RWPE2 (cell line): ENCODE measurements around the gene PAXX.

Experiments
- ATAC-seq: fragments of 200-7000 bp; cut with Tn5 transposase; 3 replicates; pipeline ENCODE4 v1.9.1; 2021; ENCODE audit warnings: low read depth
- DNase-seq: peaks from one replicate; pipeline ENCODE4 v3.0.0-alpha.2; 2020; ENCODE audit warnings: low spot score
- H3K27ac ChIP-seq: fragments of 450-650 bp; 2 replicates; pipeline ENCODE4 v1.5.1; 2017; ENCODE audit warnings: mild to moderate bottlenecking; ENCODE audit not compliant: poor library complexity, severe bottlenecking
- H3K27me3 ChIP-seq: fragments of 250-450 bp; sonication (Bioruptor Pico); 2 replicates; pipeline ENCODE4 v1.5.1; 2021; ENCODE audit warnings: mild to moderate bottlenecking, moderate library complexity; ENCODE audit not compliant: insufficient read depth, poor library complexity, severe bottlenecking
- H3K36me3 ChIP-seq: fragments of 250-450 bp; sonication (Bioruptor Pico); 2 replicates; pipeline ENCODE4 v1.5.1; 2020; ENCODE audit warnings: low read depth, mild to moderate bottlenecking, moderate library complexity
- H3K4me1 ChIP-seq: fragments of 250-450 bp; sonication (Bioruptor Pico); 2 replicates; pipeline ENCODE4 v1.5.1; 2021; ENCODE audit warnings: mild to moderate bottlenecking, moderate library complexity; ENCODE audit not compliant: insufficient read depth, poor library complexity, severe bottlenecking
- H3K4me3 ChIP-seq: fragments of 250-450 bp; sonication (Bioruptor Pico); 2 replicates; pipeline ENCODE4 v1.5.1; 2021; ENCODE audit warnings: mild to moderate bottlenecking, moderate library complexity; ENCODE audit not compliant: severe bottlenecking
- H3K9me3 ChIP-seq: fragments of 250-450 bp; sonication (Bioruptor Pico); 2 replicates; pipeline ENCODE4 v1.5.1; 2021; ENCODE audit warnings: mild to moderate bottlenecking, moderate library complexity; ENCODE audit not compliant: severe bottlenecking
- TF ChIP-seq, protein P1 (sequence below): fragments of 450-650 bp; IDR thresholded peaks from one replicate; pipeline ENCODE4 v1.5.1; 2017; ENCODE audit warnings: mild to moderate bottlenecking, moderate library complexity; ENCODE audit not compliant: poor library complexity, severe bottlenecking

Gene PAXX

DNA sequence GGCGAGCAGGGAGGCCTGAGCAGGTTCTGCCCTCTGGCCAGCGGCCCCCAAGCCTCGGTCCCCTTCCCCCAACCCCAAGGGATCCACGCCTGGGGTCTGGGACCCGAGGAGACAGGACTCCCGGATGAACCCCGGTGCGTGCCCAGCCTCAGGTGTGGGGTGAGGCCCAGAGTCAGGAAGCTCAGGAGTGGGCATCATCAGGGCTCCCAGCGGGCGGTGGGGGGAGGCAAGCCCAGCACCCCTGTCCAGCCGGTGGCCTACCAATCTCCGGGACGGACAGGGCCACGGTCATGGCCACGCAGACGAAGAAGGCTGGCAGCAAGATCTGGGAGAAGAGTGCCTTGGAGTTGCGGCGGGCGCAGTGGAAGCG is 21.3 kb downstream of the PAXX start:
- TF ChIP-seq, protein P1, sequence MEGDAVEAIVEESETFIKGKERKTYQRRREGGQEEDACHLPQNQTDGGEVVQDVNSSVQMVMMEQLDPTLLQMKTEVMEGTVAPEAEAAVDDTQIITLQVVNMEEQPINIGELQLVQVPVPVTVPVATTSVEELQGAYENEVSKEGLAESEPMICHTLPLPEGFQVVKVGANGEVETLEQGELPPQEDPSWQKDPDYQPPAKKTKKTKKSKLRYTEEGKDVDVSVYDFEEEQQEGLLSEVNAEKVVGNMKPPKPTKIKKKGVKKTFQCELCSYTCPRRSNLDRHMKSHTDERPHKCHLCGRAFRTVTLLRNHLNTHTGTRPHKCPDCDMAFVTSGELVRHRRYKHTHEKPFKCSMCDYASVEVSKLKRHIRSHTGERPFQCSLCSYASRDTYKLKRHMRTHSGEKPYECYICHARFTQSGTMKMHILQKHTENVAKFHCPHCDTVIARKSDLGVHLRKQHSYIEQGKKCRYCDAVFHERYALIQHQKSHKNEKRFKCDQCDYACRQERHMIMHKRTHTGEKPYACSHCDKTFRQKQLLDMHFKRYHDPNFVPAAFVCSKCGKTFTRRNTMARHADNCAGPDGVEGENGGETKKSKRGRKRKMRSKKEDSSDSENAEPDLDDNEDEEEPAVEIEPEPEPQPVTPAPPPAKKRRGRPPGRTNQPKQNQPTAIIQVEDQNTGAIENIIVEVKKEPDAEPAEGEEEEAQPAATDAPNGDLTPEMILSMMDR: no peak
- H3K36me3 ChIP-seq: no peaks in the 10 kb centered on the region
- ATAC-seq: no peak

DNA sequence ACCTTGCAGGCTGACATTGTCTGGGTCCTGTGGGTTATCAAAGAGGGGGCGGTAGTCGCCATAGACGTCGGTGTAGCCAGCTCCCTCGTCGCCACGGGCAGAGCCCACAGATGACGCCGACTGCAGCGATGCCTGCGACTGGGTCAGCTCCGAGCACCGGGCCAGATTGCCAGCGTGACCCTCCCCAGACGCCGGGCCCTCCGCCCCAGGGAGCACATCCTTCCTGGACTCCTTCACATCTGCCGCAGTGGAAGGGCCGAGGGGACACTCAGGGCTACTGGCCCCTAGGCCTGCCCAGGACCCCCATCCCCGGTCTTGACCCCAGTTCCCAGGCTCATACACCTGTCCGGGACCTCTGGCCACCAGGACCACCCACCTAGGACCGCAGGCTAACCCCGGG is 21.9 kb downstream of the PAXX start:
- ATAC-seq (no peak), DNase-seq (no peak)
- Histone ChIP-seq H3K27ac (no peak overlapping the region), H3K9me3 (no peaks in the 10 kb centered on the region), H3K4me3 (no peak overlapping the region), H3K36me3 (no peaks in the 10 kb centered on the region), H3K4me1 (no peaks in the 10 kb centered on the region), H3K27me3 (no peaks in the 10 kb centered on the region)
- TF ChIP-seq, protein P1: no peak

More for the DNA sequence above, 21.3 kb downstream of the PAXX start:
- DNase-seq: no peak
- no peak overlapping the region for H3K27ac ChIP-seq
- H3K27me3 ChIP-seq: no peaks in the 10 kb centered on the region
- no peaks in the 10 kb centered on the region for H3K4me1 ChIP-seq
- H3K4me3 ChIP-seq: no peak overlapping the region
- no peaks in the 10 kb centered on the region for H3K9me3 ChIP-seq

DNA sequence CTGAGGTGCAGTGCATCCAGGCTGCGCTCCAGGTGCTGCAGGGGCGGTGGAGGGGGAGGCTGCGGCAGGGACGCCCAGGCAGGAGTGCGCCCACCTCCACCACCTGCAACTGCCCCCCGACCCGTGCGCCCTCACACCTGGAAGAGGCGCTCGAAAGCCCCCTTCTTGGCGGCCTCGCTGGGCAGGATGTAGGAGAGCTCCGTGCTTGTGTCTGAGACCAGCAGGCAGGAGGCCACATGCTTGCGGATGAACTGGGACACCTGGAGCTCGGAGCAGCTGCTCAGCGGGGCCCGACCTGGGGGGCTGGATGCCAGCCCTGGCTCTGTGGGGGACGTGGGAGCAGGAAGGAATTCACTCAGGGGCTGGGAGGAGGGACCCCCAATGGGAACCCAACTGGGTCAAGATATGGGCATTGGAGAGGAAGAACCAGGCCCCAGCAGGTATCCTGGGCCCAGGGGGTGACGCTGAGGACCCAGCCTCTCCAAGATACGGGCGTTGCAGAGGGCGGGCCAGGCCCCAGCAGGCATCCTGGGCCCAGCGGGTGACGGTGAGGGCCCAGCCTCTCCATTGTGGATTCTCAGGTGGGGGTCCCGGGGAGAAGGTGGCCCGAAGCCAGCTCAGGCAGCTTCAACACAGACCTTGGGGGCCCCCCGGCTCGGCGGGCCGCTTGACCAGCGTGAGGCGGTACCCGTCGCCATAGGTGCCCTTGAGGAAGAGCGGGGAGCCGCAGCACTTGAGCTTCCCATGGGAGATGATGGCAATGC is 22.7 kb downstream of the PAXX start:
- ATAC-seq (no peak), DNase-seq (no peak)
- H3K9me3 ChIP-seq: no peaks in the 10 kb centered on the region
- no peaks in the 10 kb centered on the region for H3K27me3 ChIP-seq
- no peak overlapping the region for H3K27ac ChIP-seq
- no peaks in the 10 kb centered on the region for H3K36me3 ChIP-seq
- H3K4me1 ChIP-seq: no peaks in the 10 kb centered on the region
- TF ChIP-seq, protein P1: no peak
- H3K4me3 ChIP-seq: no peak overlapping the region

DNA sequence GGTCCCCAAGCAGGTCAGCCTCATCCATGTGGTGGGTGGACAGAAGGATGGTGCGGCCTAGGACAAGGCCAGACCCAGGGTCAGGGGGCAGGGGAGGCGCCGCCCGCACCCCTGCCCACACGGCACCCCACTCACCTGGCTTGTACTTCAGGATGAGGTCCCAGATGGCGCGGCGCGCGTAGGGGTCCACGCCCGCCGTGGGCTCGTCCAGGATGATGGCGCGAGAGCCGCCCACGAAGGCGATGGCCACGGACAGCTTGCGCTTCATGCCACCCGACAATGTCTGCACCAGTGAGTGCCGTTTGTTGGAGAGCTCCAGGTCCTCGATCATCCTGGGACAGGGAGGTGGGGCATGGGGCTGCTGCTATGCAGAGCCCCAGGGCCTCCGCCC is 23.3 kb downstream of the PAXX start:
- ATAC-seq: no peak
- H3K9me3 ChIP-seq: no peaks in the 10 kb centered on the region
- no peak for DNase-seq
- TF ChIP-seq, protein P1: no peak
- H3K36me3 ChIP-seq: no peaks in the 10 kb centered on the region
- no peaks in the 10 kb centered on the region for H3K27me3 ChIP-seq
- H3K4me1 ChIP-seq: no peaks in the 10 kb centered on the region
- H3K4me3 ChIP-seq: no peak overlapping the region
- H3K27ac ChIP-seq: no peak overlapping the region

DNA sequence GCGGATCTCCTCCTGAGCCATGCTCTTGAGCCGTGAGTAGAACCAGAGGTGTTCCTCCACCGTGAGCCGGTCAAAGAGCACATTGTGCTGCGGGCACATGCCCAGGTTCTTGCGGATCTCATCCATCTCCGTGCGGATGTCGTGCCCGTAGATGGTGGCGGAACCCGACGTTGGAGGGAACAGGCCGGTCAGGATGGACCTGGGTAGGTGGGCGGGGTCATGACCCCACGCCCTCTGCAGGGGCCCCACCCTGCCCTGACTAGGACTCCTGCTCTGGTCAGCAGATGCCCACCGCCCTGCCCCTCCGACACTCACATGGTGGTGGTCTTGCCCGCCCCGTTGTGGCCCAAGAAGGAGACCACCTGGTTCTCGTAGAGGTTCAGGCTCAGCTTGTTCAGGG is 23.8 kb downstream of the PAXX start:
- no peaks in the 10 kb centered on the region for H3K4me1 ChIP-seq
- DNase-seq (no peak), ATAC-seq (no peak)
- TF ChIP-seq, protein P1: no peak
- no peaks in the 10 kb centered on the region for H3K36me3 ChIP-seq
- no peaks in the 10 kb centered on the region for H3K9me3 ChIP-seq
- no peak overlapping the region for H3K4me3 ChIP-seq
- no peak overlapping the region for H3K27ac ChIP-seq
- no peaks in the 10 kb centered on the region for H3K27me3 ChIP-seq
